ENCODE data around the gene CNOT10. TPM values are rescaled to one million over a fixed set of nuclear protein-coding genes. Genes with fewer than 3 reads are reported as not detected.

CNOT10 gene
- total and polyA plus RNA-seq, 2 experiments from 2014 or later: 22.2 to 30.5 TPM

- Histone ChIP-seq H3K9me3 (ENCODE audit: low read depth) (no peaks in the 10 kb centered on the region), H3K4me3 (peak overlapping the region; percentile 48), H3K4me1 (ENCODE audit: low read depth) (peaks cover 36% of the 10 kb centered on the region), H3K27ac (peak overlapping the region; percentile 87), H3K36me3 (no peaks in the 10 kb centered on the region), H3K27me3 (no peaks in the 10 kb centered on the region)
- no peak for TF ChIP-seq CTCF (IDR thresholded peaks at IDR 0.05; ENCODE audit: low read depth, low read length)
- peak in 1 of 2 donors; percentile 69 for DNase-seq (ENCODE audit: low read depth in 1 of 2, low spot score in 1 of 2)
Measured at GRCh38 chr3:32817257-32817557, 132.2 kb downstream of the CNOT10 start.

GRCh38 chr3:32817558-32818228 lies 132.7 kb downstream of the CNOT10 start, which contains the start of gene TRIM71:
Gene TRIM71, plus strand, starts transcription at chr3:32817997. Its CDS starts 84 bp downstream, at chr3:32818081.
- Histone ChIP-seq H3K36me3 (no peaks in the 10 kb centered on the region), H3K4me1 (ENCODE audit: low read depth) (peaks cover 41% of the 10 kb centered on the region), H3K27ac (peak within 1 kb of the TSS; percentile 87), H3K27me3 (no peaks in the 10 kb centered on the region), H3K9me3 (ENCODE audit: low read depth) (no peaks in the 10 kb centered on the region), H3K4me3 (peak within 1 kb of the TSS; percentile 48)
- DNase-seq (ENCODE audit: low read depth in 1 of 2, low spot score in 1 of 2): peak in 1 of 2 donors; percentile 35
- TF ChIP-seq CTCF (IDR thresholded peaks at IDR 0.05; ENCODE audit: low read depth, low read length): no peak

- Histone ChIP-seq H3K4me3 (peak overlapping the region; percentile 48), H3K27ac (no peak overlapping the region), H3K9me3 (ENCODE audit: low read depth) (no peaks in the 10 kb centered on the region), H3K4me1 (ENCODE audit: low read depth) (peaks cover 48% of the 10 kb centered on the region), H3K27me3 (no peaks in the 10 kb centered on the region), H3K36me3 (no peaks in the 10 kb centered on the region)
- no peak for TF ChIP-seq CTCF (IDR thresholded peaks at IDR 0.05; ENCODE audit: low read depth, low read length)
- peak in 1 of 2 donors; percentile 61 for DNase-seq (ENCODE audit: low read depth in 1 of 2, low spot score in 1 of 2)
Measured at GRCh38 chr3:32818229-32818969, 133.4 kb downstream of the CNOT10 start.

- Histone ChIP-seq H3K27me3 (no peaks in the 10 kb centered on the region), H3K4me1 (ENCODE audit: low read depth) (peaks cover 48% of the 10 kb centered on the region), H3K9me3 (ENCODE audit: low read depth) (no peaks in the 10 kb centered on the region), H3K36me3 (no peaks in the 10 kb centered on the region), H3K27ac (no peak overlapping the region), H3K4me3 (peak overlapping the region; percentile 48)
- no peak for TF ChIP-seq CTCF (IDR thresholded peaks at IDR 0.05; ENCODE audit: low read depth, low read length)
- DNase-seq (ENCODE audit: low read depth in 1 of 2, low spot score in 1 of 2): no peak
Measured at GRCh38 chr3:32818970-32819511, 134.1 kb downstream of the CNOT10 start.

- H3K27me3 ChIP-seq: no peaks in the 10 kb centered on the region
- no peak for TF ChIP-seq CTCF (IDR thresholded peaks at IDR 0.05; ENCODE audit: low read depth, low read length)
- no peak overlapping the region for H3K27ac ChIP-seq
- peaks cover 43% of the 10 kb centered on the region for H3K4me1 ChIP-seq (ENCODE audit: low read depth)
- DNase-seq (ENCODE audit: low read depth in 1 of 2, low spot score in 1 of 2): peak in 1 of 2 donors; percentile 58
- H3K36me3 ChIP-seq: no peaks in the 10 kb centered on the region
- peak overlapping the region; percentile 48 for H3K4me3 ChIP-seq
- no peaks in the 10 kb centered on the region for H3K9me3 ChIP-seq (ENCODE audit: low read depth)
Measured at GRCh38 chr3:32819551-32820348, 134.8 kb downstream of the CNOT10 start.
